HepG2 (cell line): ENCODE measurements around the gene ST6GALNAC2. TPM values are rescaled to one million over a fixed set of nuclear protein-coding genes. Genes with fewer than 3 reads are reported as not detected.

Experiments
- BHLHE40 ChIP-seq: IDR thresholded peaks from 2 replicates; pipeline ENCODE4 v1.6.1; 2011; ENCODE audit warnings: low read length, improper control_type of control experiment
- ETV5 ChIP-seq: IDR thresholded peaks from 2 replicates; pipeline ENCODE4 v1.6.1; 2018; ENCODE audit warnings: missing biosample characterization, missing genetic modification reagents, inconsistent platforms, borderline replicate concordance
- FOSL2 ChIP-seq: sonication (generic); formaldehyde crosslinking; IDR thresholded peaks from 2 replicates; pipeline ENCODE4 v1.4.0; 2020; ENCODE audit warnings: missing genetic modification reagents
- GTF3A ChIP-seq: sonication (generic); formaldehyde crosslinking; conservative IDR thresholded peaks from 2 replicates; pipeline ENCODE4 v1.4.0; 2020; ENCODE audit warnings: mild to moderate bottlenecking, missing genetic modification reagents
- ISX ChIP-seq: sonication (generic); formaldehyde crosslinking; conservative IDR thresholded peaks from 2 replicates; pipeline ENCODE4 v1.5.0; 2020; ENCODE audit warnings: missing genetic modification reagents
- NFE2 ChIP-seq: sonication (generic); formaldehyde crosslinking; IDR thresholded peaks from 2 replicates; pipeline ENCODE4 v1.4.0; 2020; ENCODE audit warnings: missing genetic modification reagents
- NFYC ChIP-seq: IDR thresholded peaks from 2 replicates; pipeline ENCODE4 v1.6.1; 2016; ENCODE audit warnings: missing genetic modification reagents, missing compliant biosample characterization
- PCBP1 ChIP-seq: fragments of 200-400 bp; formaldehyde crosslinking; IDR thresholded peaks from 2 replicates; pipeline ENCODE4 v1.6.1; 2017; ENCODE audit warnings: mild to moderate bottlenecking, low read depth, low read length, borderline replicate concordance
- PHB2 ChIP-seq: fragments of 450-650 bp; IDR thresholded peaks from 2 replicates; pipeline ENCODE4 v1.6.1; 2018; ENCODE audit not compliant: partially characterized antibody
- PLSCR1 ChIP-seq: sonication (generic); formaldehyde crosslinking; IDR thresholded peaks from 2 replicates; pipeline ENCODE4 v1.5.0; 2020; ENCODE audit warnings: missing genetic modification reagents, mild to moderate bottlenecking, borderline replicate concordance
- RBAK ChIP-seq: sonication (generic); formaldehyde crosslinking; IDR thresholded peaks from 2 replicates; pipeline ENCODE4 v1.5.1; 2020; ENCODE audit warnings: mild to moderate bottlenecking, missing genetic modification reagents
- SAFB2 ChIP-seq: sonication (generic); formaldehyde crosslinking; IDR thresholded peaks from 2 replicates; pipeline ENCODE4 v1.5.1; 2020; ENCODE audit warnings: missing genetic modification reagents, low read depth, mild to moderate bottlenecking, borderline replicate concordance
- SIX1 ChIP-seq: sonication (generic); formaldehyde crosslinking; IDR thresholded peaks from 2 replicates; pipeline ENCODE4 v1.4.0; 2020; ENCODE audit warnings: missing genetic modification reagents, borderline replicate concordance
- SSRP1 ChIP-seq: IDR thresholded peaks from 2 replicates; pipeline ENCODE4 v1.6.1; 2016; ENCODE audit warnings: control low read depth
- STAG1 ChIP-seq: sonication (generic); formaldehyde crosslinking; IDR thresholded peaks from 2 replicates; pipeline ENCODE4 v1.4.0; 2020; ENCODE audit warnings: missing genetic modification reagents
- ZNF3 ChIP-seq: IDR thresholded peaks from 2 replicates; pipeline ENCODE4 v1.7.0; 2017; ENCODE audit warnings: inconsistent platforms
- ZNF335 ChIP-seq: sonication (generic); formaldehyde crosslinking; IDR thresholded peaks from 2 replicates; pipeline ENCODE4 v1.4.0; 2020; ENCODE audit warnings: missing genetic modification reagents
- ZNF547 ChIP-seq: sonication (generic); formaldehyde crosslinking; IDR thresholded peaks from 2 replicates; pipeline ENCODE4 v1.5.1; 2020; ENCODE audit warnings: mild to moderate bottlenecking, missing genetic modification reagents
- ZNF598 ChIP-seq: sonication (generic); formaldehyde crosslinking; IDR thresholded peaks from 2 replicates; pipeline ENCODE4 v1.5.1; 2020; ENCODE audit warnings: mild to moderate bottlenecking, missing genetic modification reagents, borderline replicate concordance
- ZNF670 ChIP-seq: sonication (generic); formaldehyde crosslinking; IDR thresholded peaks from 2 replicates; pipeline ENCODE4 v1.8.0; 2022; ENCODE audit warnings: mild to moderate bottlenecking, missing genetic modification reagents, borderline replicate concordance
- ZNF782 ChIP-seq: sonication (generic); formaldehyde crosslinking; IDR thresholded peaks from 2 replicates; pipeline ENCODE4 v1.4.0; 2020; ENCODE audit warnings: missing genetic modification reagents, mild to moderate bottlenecking, borderline replicate concordance
- ZSCAN21 ChIP-seq: sonication (generic); formaldehyde crosslinking; IDR thresholded peaks from 2 replicates; pipeline ENCODE4 v1.8.0; 2022; ENCODE audit warnings: mild to moderate bottlenecking, missing genetic modification reagents, moderate library complexity, borderline replicate concordance
- polyA plus RNA-seq, 8 experiments: library from polyadenylated mRNA; depleted of rRNA in 3 of 8; stranded (reverse) in 7 of 8; unstranded in 1 of 8; fragments of >200 nt; fragmentation: Illumina TruSeq in 4 of 8; extraction: Trizol in 4 of 8; gene quantifications; 2 replicates each; pipeline versions ENCODE4 v1.2.1 to v1.2.3, GENCODE V29; 2011 to 2016; ENCODE audit warnings: low read depth in 4 of 8, missing spikeins in 1 of 8, mixed read lengths in 1 of 8; ENCODE audit not compliant: insufficient read depth in 1 of 8
- total RNA-seq, 5 experiments: library from RNA; depleted of rRNA; stranded (reverse); fragments of >200 nt; fragmentation: Illumina TruSeq; extraction: Trizol; gene quantifications; 2 replicates each; pipeline ENCODE4 v1.2.3, GENCODE V29; 2016; ENCODE audit warnings: low read depth in 1 of 5
- TF ChIP-seq, protein P1 (sequence below): sonication (generic); formaldehyde crosslinking; conservative IDR thresholded peaks from 2 replicates; pipeline ENCODE4 v1.8.0; 2022; ENCODE audit warnings: low read depth, missing genetic modification reagents
- TF ChIP-seq, protein P2 (sequence below): sonication (generic); formaldehyde crosslinking; IDR thresholded peaks from 2 replicates; pipeline ENCODE4 v1.4.0; 2020; ENCODE audit warnings: missing genetic modification reagents, borderline replicate concordance
- TF ChIP-seq, protein P3 (sequence below): sonication (generic); formaldehyde crosslinking; IDR thresholded peaks from 2 replicates; pipeline ENCODE4 v1.4.0; 2020; ENCODE audit warnings: missing genetic modification reagents, borderline replicate concordance

ST6GALNAC2 gene
- total and polyA plus RNA-seq, 2 of the 13 experiments (the other 11 are each of a cell fraction or from before 2014, with no cell fraction given): 0.12 to 0.49 TPM

GRCh38 chr17:76540381-76541300 lies 45.0 kb downstream of the ST6GALNAC2 start (continued):
- 0 out of 2 replicates have a peak, but pooled peaks have one; percentile 40 for TF ChIP-seq GTF3A (CRISPR knock-in tag)
- no peak for TF ChIP-seq SAFB2 (CRISPR knock-in tag)
- peak; percentile 79 for TF ChIP-seq NFYC (CRISPR knock-in tag)
- TF ChIP-seq PHB2: no peak
- peak; percentile 79; the same call in 1 of the 2 replicates for TF ChIP-seq PCBP1
- TF ChIP-seq FOSL2: no peak
- no peak for TF ChIP-seq ZNF335 (CRISPR knock-in tag)
- no peak for TF ChIP-seq ZNF3 (CRISPR knock-in tag)
- TF ChIP-seq, protein P1, sequence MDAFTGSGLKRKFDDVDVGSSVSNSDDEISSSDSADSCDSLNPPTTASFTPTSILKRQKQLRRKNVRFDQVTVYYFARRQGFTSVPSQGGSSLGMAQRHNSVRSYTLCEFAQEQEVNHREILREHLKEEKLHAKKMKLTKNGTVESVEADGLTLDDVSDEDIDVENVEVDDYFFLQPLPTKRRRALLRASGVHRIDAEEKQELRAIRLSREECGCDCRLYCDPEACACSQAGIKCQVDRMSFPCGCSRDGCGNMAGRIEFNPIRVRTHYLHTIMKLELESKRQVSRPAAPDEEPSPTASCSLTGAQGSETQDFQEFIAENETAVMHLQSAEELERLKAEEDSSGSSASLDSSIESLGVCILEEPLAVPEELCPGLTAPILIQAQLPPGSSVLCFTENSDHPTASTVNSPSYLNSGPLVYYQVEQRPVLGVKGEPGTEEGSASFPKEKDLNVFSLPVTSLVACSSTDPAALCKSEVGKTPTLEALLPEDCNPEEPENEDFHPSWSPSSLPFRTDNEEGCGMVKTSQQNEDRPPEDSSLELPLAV: no peak
- 0 out of 2 replicates have a peak, but pooled peaks have one; percentile 19 for TF ChIP-seq BHLHE40
- no peak for TF ChIP-seq ZSCAN21
- TF ChIP-seq ZNF782: no peak
- no peak for TF ChIP-seq ZNF598
- TF ChIP-seq, protein P2, sequence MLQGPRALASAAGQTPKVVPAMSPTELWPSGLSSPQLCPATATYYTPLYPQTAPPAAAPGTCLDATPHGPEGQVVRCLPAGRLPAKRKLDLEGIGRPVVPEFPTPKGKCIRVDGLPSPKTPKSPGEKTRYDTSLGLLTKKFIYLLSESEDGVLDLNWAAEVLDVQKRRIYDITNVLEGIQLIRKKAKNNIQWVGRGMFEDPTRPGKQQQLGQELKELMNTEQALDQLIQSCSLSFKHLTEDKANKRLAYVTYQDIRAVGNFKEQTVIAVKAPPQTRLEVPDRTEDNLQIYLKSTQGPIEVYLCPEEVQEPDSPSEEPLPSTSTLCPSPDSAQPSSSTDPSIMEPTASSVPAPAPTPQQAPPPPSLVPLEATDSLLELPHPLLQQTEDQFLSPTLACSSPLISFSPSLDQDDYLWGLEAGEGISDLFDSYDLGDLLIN: no peak
- no peak for TF ChIP-seq STAG1 (CRISPR knock-in tag)
- TF ChIP-seq PLSCR1 (CRISPR knock-in tag): no peak
- TF ChIP-seq, protein P3, sequence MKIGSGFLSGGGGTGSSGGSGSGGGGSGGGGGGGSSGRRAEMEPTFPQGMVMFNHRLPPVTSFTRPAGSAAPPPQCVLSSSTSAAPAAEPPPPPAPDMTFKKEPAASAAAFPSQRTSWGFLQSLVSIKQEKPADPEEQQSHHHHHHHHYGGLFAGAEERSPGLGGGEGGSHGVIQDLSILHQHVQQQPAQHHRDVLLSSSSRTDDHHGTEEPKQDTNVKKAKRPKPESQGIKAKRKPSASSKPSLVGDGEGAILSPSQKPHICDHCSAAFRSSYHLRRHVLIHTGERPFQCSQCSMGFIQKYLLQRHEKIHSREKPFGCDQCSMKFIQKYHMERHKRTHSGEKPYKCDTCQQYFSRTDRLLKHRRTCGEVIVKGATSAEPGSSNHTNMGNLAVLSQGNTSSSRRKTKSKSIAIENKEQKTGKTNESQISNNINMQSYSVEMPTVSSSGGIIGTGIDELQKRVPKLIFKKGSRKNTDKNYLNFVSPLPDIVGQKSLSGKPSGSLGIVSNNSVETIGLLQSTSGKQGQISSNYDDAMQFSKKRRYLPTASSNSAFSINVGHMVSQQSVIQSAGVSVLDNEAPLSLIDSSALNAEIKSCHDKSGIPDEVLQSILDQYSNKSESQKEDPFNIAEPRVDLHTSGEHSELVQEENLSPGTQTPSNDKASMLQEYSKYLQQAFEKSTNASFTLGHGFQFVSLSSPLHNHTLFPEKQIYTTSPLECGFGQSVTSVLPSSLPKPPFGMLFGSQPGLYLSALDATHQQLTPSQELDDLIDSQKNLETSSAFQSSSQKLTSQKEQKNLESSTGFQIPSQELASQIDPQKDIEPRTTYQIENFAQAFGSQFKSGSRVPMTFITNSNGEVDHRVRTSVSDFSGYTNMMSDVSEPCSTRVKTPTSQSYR (CRISPR knock-in tag): no peak
- TF ChIP-seq ZNF670 (CRISPR knock-in tag): no peak
- TF ChIP-seq RBAK: no peak
- no peak for TF ChIP-seq ISX (CRISPR knock-in tag)
- no peak for TF ChIP-seq SSRP1 (CRISPR knock-in tag)
- no peak for TF ChIP-seq SIX1 (CRISPR knock-in tag)
- TF ChIP-seq NFE2 (CRISPR knock-in tag): no peak
- no peak for TF ChIP-seq ETV5 (CRISPR knock-in tag)
- TF ChIP-seq ZNF547 (CRISPR knock-in tag): no peak
